ENCODE measurements around the gene HIC2.
"Not testable (repeated sequence)": the region's sequence is repeated elsewhere in the genome, so short reads cannot be mapped to it uniquely, and the experiment has no call there.

The HIC2 gene

GRCh38 chr22:21449531-21450319, 32.6 kb downstream of the HIC2 start:
- DNase-seq (ENCODE audit: low read depth), result no peak

- DNase-seq (ENCODE audit: low read depth), result no peak
Measured at GRCh38 chr22:21450320-21450831, 33.2 kb downstream of the HIC2 start.

- DNase-seq (ENCODE audit: low read depth), result no peak
Measured at GRCh38 chr22:21450858-21451353, 33.7 kb downstream of the HIC2 start.

- no peak for DNase-seq (ENCODE audit: low read depth)
Measured at GRCh38 chr22:21451545-21452520, 34.7 kb downstream of the HIC2 start.

- not testable (repeated sequence) for DNase-seq (ENCODE audit: low read depth)
Measured at GRCh38 chr22:21452666-21453065, 35.5 kb downstream of the HIC2 start.

GRCh38 chr22:21454998-21455333, 37.8 kb downstream of the HIC2 start:
- not testable (repeated sequence) for DNase-seq (ENCODE audit: low read depth)

GRCh38 chr22:21455334-21456089, 38.3 kb downstream of the HIC2 start:
- no peak for DNase-seq (ENCODE audit: low read depth)

- no peak for DNase-seq (ENCODE audit: low read depth)
Measured at GRCh38 chr22:21457023-21457787, 40.0 kb downstream of the HIC2 start.

- DNase-seq (ENCODE audit: low read depth), result not testable (repeated sequence)
Measured at GRCh38 chr22:21462672-21463071, 45.5 kb downstream of the HIC2 start.

- not testable (repeated sequence) for DNase-seq (ENCODE audit: low read depth)
Measured at GRCh38 chr22:21467337-21468193, 50.4 kb downstream of the HIC2 start, which contains the start of gene TMEM191C. TMEM191C (plus strand) TSS chr22:21467387; CDS start chr22:21467460, 73 bp downstream.

- peak; percentile 66 for DNase-seq (ENCODE audit: low read depth)
Measured at GRCh38 chr22:21468194-21469096, 51.3 kb downstream of the HIC2 start.

GRCh38 chr22:21469097-21469994, 52.2 kb downstream of the HIC2 start:
- DNase-seq (ENCODE audit: low read depth), result not testable (repeated sequence)

GRCh38 chr22:21472984-21473383, 55.8 kb downstream of the HIC2 start:
- DNase-seq (ENCODE audit: low read depth), result not testable (repeated sequence)

- DNase-seq (ENCODE audit: low read depth), result not testable (repeated sequence)
Measured at GRCh38 chr22:21473664-21474063, 56.5 kb downstream of the HIC2 start.

- not testable (repeated sequence) for DNase-seq (ENCODE audit: low read depth)
Measured at GRCh38 chr22:21484039-21484438, 66.9 kb downstream of the HIC2 start.

- DNase-seq (ENCODE audit: low read depth), result not testable (repeated sequence)
Measured at GRCh38 chr22:21487723-21488122, 70.6 kb downstream of the HIC2 start.

GRCh38 chr22:21489149-21489680, 72.0 kb downstream of the HIC2 start:
- not testable (repeated sequence) for DNase-seq (ENCODE audit: low read depth)

Measured in HS-5 (cell line).